Measurements from ENCODE around the gene ZNF516.

Gene ZNF516

DNA sequence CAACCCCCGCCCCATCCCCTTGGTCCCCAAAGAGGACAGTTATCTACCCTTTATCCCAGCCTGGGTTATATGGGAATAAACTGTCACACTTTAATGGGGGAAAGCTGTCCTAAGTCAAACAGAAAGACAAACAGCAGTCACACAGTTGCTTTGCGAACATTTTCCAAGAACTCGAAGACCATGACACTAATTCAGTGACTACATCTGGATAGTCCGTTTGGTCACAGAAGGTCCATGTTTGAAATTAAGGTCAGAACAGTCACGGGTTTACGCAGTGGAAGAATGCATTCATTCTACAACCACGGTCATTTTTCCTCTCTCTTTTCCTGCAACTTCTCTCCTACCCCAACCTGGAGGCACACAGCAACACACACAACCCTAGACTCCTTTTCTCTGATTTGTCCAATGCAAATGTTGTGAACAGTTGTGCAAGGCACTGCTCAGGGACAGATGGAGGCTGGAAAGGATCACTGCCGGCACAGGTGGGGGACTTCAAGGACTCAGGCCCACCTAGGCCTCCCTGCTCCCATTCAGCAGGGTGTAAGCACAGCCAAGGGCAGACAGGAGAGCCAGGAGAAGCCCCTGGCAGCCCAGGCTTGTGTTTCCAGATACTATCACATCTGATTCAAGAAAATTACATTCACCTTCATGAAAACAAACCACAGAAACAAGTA is 39.9 kb downstream of the ZNF516 start:
- no peak for DNase-seq

- DNase-seq, result no peak
Measured at GRCh38 chr18:76454418-76454817, 40.6 kb downstream of the ZNF516 start.

DNA sequence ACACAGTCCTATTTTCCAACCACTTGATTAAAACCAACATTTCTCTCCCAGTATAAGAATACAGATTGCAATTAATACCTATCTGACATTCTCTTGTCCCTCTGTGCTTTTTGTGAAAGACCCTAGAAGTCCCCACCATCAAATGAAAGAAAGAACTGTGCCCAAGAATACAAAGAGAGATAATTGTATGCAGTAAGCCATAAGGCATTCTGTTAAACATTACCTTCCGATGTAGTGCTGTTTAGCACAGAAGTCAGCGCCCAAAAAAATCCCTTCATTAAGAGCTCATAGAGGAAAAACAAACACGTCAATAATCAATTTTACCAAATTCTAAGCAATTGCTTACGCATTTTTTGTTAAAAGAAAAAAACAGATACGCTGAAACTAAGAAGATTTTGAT is 41.1 kb downstream of the ZNF516 start:
- no peak for DNase-seq

DNA sequence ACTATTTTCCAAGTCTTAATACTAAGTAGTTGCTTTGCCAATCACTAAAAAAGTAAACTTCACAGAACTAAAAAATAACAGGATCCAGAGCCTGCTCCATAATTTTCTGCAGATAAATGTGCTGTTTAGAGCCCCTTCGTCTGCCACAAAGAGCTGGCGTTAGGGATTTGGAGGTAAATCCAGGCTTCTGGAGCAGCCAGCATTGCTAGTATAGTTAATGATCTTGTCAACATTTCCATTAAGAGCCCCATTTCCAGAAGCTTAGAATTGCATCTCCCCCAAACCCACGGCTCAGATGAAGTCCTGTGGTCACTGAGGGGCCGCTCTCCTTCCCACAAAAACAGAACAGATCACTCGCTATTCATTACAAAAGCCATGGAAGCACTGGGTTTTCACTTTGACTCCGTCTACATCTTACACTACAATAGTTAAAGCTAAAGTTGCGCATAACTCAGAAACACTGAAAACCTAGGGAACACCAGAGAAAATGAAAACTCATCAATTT is 41.9 kb downstream of the ZNF516 start:
- DNase-seq, result no peak

GRCh38 chr18:76452357-76452756 is 42.7 kb downstream of the ZNF516 start:
- peak; percentile 11 for DNase-seq

GRCh38 chr18:76451396-76452331 is 43.4 kb downstream of the ZNF516 start:
- no peak for DNase-seq

- DNase-seq, result peak; percentile 91
Measured at GRCh38 chr18:76450452-76451395, 44.3 kb downstream of the ZNF516 start.

- no peak for DNase-seq
Measured at GRCh38 chr18:76449111-76449453, 46.0 kb downstream of the ZNF516 start.

DNA sequence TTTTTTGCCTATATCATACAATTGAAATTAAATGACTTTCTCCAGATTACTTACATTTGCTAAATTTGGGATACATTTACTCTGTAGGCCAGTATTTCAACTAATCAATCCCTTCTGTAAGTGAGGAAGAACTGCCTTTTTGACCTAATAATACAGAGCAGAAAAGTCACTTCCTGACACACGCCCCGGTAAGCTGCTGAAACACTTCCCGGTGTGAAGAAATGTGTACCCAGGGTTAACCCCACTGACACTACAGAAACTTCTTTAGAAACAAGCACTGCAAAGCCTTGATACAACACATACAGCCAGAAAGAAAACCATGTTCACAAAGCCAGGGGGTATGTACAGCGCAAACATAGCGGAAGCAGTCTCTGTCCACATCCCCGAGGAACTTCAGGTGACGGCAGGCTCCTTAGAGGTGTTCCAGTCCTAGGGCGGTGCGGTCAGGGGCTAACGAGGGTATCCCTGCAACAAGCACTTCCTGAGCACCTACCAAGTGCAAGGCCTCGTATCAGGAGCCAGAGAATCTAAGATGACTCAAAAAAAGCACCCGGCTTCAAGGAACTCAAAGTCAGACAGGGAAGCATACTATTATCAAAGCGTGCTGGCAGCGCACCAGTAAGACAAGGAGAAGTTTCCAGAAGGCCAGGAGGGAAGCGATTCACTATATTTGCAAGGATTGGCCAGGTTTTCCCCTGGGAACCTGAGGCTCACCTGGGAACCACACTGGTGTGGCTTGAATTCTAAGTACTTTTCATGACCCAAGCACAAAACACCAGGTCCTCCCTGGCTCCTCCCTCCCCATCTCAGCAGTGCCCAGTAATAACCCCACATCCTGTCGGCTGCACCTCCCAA is 46.6 kb downstream of the ZNF516 start:
- DNase-seq, result peak; percentile 59

GRCh38 chr18:76447258-76447890 is 47.7 kb downstream of the ZNF516 start:
- DNase-seq, result no peak

- DNase-seq, result no peak
Measured at GRCh38 chr18:76446321-76447257, 48.5 kb downstream of the ZNF516 start.

DNA sequence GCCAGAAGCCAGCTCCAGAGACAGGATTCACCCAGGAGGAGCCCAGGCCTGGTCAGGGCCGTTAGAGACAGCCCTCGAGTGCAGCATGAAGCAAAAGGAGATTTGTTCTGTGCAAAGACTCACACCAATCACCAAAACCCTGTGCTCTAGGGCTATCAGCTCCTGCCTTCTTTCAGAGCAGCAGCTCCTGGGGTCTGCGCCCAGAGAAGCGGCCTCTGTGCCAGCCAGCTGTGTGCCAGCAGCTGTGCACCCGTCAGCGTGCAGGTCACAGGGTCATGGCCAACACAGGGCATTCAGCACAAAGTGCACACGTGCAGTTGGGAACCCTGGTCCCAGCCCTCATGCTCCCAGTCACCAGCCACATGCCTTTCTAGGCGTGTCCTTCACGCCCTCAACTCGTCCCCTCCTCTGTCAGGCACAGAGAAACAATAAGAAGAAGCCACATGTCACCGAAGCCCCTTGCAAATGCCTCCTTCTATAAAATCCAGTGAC is 49.3 kb downstream of the ZNF516 start:
- no peak for DNase-seq

- no peak for DNase-seq
Measured at GRCh38 chr18:76445275-76445674, 49.8 kb downstream of the ZNF516 start.

GRCh38 chr18:76444446-76445105 is 50.5 kb downstream of the ZNF516 start:
- no peak for DNase-seq

GRCh38 chr18:76443519-76444445 is 51.3 kb downstream of the ZNF516 start:
- no peak for DNase-seq

GRCh38 chr18:76442413-76443171 is 52.5 kb downstream of the ZNF516 start:
- no peak for DNase-seq

DNA sequence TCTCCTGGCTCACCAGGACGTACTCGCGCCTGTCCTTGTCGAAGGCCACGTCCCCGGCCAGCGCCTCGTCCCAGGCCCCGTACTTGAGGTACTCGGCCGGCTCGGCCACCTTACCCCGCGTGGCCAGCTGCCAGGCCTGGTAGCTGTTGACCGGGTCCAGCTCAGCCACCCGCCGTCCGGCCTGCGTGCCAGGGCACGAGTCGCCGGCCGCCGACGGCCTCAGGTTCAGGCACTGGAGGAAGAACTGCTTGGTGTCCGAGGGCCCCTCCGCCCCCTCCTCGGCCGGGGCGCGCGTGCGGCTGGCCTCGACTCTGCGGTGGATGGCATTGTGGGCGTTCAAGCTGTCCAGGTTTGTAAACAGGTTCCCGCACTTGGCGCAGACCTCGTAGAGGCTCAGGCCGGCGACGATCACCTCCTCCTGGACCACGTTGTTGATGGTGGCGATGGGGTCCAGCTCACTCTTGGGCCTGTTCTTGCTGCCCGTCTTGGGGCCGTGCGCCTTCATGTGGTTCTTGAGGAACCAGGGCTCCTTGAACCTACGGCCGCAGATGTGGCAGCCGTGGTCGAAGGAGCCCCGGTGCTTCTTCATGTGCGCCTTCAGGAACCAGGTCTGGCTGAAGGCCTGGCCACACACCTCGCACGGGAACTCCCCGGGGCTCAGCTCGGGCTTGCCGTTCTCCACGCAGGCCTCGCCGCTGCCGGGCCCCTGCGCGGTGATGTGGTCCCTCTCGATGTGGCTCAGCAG is 53.2 kb downstream of the ZNF516 start:
- no peak for DNase-seq
